Measurements from ENCODE around the gene SF3B6.

The SF3B6 gene

DNA sequence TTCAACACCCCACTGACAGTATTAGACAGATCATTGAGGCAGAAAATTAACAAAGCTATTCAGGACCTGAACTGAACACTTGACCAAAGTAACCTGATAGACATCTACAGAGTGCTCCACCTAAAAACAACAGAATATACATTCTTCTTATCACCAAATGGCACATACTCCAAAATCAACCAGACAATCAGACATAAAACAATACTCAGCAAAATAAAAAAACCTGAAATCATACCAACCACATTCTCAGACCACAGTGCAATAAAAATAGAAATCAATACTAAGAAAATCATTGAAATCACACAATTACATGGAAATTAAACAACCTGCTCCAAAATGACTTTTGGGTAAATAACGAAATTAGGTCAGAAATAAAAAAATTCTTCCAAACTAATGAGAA lies 31.2 kb upstream of the SF3B6 start:
- Histone ChIP-seq H3K27ac (ENCODE audit: low read depth, low read length) (no peak overlapping the region), H4K20me1 (ENCODE audit: low read depth, low read length) (no peaks in the 10 kb centered on the region), H3K27me3 (ENCODE audit: low read length) (no peaks in the 10 kb centered on the region), H3K9me3 (ENCODE audit: insufficient read depth, low read length) (no peaks in the 10 kb centered on the region), H3K79me2 (ENCODE audit: insufficient read depth, low read length) (no peaks in the 10 kb centered on the region), H3F3A (ENCODE audit: insufficient read depth) (no peaks in the 10 kb centered on the region), H3K4me3 (ENCODE audit: insufficient read depth, low read length, poor library complexity, severe bottlenecking) (no peak overlapping the region), H3K4me2 (ENCODE audit: low read depth, low read length, poor library complexity, severe bottlenecking) (no peak overlapping the region), H3K36me3 (ENCODE audit: low read length) (no peaks in the 10 kb centered on the region), H3K9me2 (replicated peaks; ENCODE audit: insufficient read depth, low read length) (no peaks in the 10 kb centered on the region), H2AFZ (ENCODE audit: low read depth, low read length, severe bottlenecking) (no peak overlapping the region), H3K9ac (ENCODE audit: low read length) (no peak overlapping the region)
- no peak for TF ChIP-seq EZH2phosphoT487 (conservative IDR thresholded peaks at IDR 0.05; ENCODE audit: low read length)
- TF ChIP-seq, protein P1, sequence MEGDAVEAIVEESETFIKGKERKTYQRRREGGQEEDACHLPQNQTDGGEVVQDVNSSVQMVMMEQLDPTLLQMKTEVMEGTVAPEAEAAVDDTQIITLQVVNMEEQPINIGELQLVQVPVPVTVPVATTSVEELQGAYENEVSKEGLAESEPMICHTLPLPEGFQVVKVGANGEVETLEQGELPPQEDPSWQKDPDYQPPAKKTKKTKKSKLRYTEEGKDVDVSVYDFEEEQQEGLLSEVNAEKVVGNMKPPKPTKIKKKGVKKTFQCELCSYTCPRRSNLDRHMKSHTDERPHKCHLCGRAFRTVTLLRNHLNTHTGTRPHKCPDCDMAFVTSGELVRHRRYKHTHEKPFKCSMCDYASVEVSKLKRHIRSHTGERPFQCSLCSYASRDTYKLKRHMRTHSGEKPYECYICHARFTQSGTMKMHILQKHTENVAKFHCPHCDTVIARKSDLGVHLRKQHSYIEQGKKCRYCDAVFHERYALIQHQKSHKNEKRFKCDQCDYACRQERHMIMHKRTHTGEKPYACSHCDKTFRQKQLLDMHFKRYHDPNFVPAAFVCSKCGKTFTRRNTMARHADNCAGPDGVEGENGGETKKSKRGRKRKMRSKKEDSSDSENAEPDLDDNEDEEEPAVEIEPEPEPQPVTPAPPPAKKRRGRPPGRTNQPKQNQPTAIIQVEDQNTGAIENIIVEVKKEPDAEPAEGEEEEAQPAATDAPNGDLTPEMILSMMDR (IDR thresholded peaks at IDR 0.05; ENCODE audit: insufficient read depth, low read length, poor library complexity, severe bottlenecking), result no peak

DNA sequence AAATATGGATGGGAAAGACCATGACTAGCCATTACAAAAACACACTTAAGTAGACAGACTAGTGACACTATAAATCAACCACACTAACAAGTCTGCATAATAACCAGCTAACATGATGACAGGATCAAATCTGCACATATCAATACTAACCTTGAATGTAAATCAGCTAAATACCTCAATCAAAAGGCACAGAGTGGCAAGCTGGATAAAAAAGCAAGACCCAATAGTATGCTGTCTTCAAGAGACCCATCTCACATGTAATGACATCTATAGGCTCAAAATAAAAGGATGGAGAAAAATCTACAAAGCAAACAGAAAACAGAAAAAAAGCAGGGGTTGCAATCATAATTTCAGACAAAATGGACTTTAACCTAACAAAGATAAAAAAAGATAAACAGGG lies 30.7 kb upstream of the SF3B6 start:
- no peak overlapping the region for H2AFZ ChIP-seq (ENCODE audit: low read depth, low read length, severe bottlenecking)
- H3K27ac ChIP-seq (ENCODE audit: low read depth, low read length), result no peak overlapping the region
- H3K4me3 ChIP-seq (ENCODE audit: insufficient read depth, low read length, poor library complexity, severe bottlenecking), result no peak overlapping the region
- H3K36me3 ChIP-seq (ENCODE audit: low read length), result no peaks in the 10 kb centered on the region
- no peaks in the 10 kb centered on the region for H3K27me3 ChIP-seq (ENCODE audit: low read length)
- H3K9me3 ChIP-seq (ENCODE audit: insufficient read depth, low read length), result no peaks in the 10 kb centered on the region
- H3K9me2 ChIP-seq (replicated peaks; ENCODE audit: insufficient read depth, low read length), result no peaks in the 10 kb centered on the region
- no peak overlapping the region for H3K4me2 ChIP-seq (ENCODE audit: low read depth, low read length, poor library complexity, severe bottlenecking)
- H3K9ac ChIP-seq (ENCODE audit: low read length), result no peak overlapping the region
- no peaks in the 10 kb centered on the region for H4K20me1 ChIP-seq (ENCODE audit: low read depth, low read length)
- TF ChIP-seq EZH2phosphoT487 (conservative IDR thresholded peaks at IDR 0.05; ENCODE audit: low read length), result no peak
- TF ChIP-seq, protein P1 (IDR thresholded peaks at IDR 0.05; ENCODE audit: insufficient read depth, low read length, poor library complexity, severe bottlenecking), result no peak
- no peaks in the 10 kb centered on the region for H3F3A ChIP-seq (ENCODE audit: insufficient read depth)
- H3K79me2 ChIP-seq (ENCODE audit: insufficient read depth, low read length), result no peaks in the 10 kb centered on the region

DNA sequence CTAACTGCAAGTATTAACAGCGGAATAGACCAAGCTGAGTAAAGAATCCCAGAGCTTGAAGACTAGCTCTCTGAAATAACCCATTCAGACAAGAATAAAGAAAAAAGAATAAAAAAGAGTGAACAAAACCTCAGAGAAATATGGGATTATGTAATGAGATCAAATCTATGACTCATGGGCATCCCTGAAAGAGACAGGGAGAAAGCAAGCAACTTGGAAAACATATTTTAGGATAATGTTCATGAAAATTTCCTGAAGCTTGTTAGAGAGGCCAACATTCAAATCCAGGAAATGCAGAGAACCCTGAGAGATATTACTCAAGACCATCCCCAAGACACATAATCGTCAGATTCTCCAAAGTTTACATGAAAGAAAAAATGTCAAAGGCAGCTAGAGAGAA lies 29.7 kb upstream of the SF3B6 start:
- Histone ChIP-seq H2AFZ (ENCODE audit: low read depth, low read length, severe bottlenecking) (no peak overlapping the region), H3K9ac (ENCODE audit: low read length) (no peak overlapping the region), H3K27me3 (ENCODE audit: low read length) (no peaks in the 10 kb centered on the region), H3K79me2 (ENCODE audit: insufficient read depth, low read length) (no peaks in the 10 kb centered on the region), H3K36me3 (ENCODE audit: low read length) (no peaks in the 10 kb centered on the region), H4K20me1 (ENCODE audit: low read depth, low read length) (no peaks in the 10 kb centered on the region), H3K4me2 (ENCODE audit: low read depth, low read length, poor library complexity, severe bottlenecking) (no peak overlapping the region), H3F3A (ENCODE audit: insufficient read depth) (no peaks in the 10 kb centered on the region), H3K9me2 (replicated peaks; ENCODE audit: insufficient read depth, low read length) (no peaks in the 10 kb centered on the region), H3K4me3 (ENCODE audit: insufficient read depth, low read length, poor library complexity, severe bottlenecking) (no peak overlapping the region), H3K9me3 (ENCODE audit: insufficient read depth, low read length) (no peaks in the 10 kb centered on the region), H3K27ac (ENCODE audit: low read depth, low read length) (no peak overlapping the region)
- TF ChIP-seq EZH2phosphoT487 (conservative IDR thresholded peaks at IDR 0.05; ENCODE audit: low read length), result no peak
- TF ChIP-seq, protein P1 (IDR thresholded peaks at IDR 0.05; ENCODE audit: insufficient read depth, low read length, poor library complexity, severe bottlenecking), result no peak

Data from SU-DHL-6 (cell line).